ENCODE data around the gene ZSCAN22. TPM values are rescaled to one million over a fixed set of nuclear protein-coding genes. Genes with fewer than 3 reads are reported as not detected.

The ZSCAN22 gene
- total and polyA plus RNA-seq, 2 of the 13 experiments (the other 11 are each of a cell fraction or from before 2014, with no cell fraction given), result 2.5 to 3.5 TPM

DNA sequence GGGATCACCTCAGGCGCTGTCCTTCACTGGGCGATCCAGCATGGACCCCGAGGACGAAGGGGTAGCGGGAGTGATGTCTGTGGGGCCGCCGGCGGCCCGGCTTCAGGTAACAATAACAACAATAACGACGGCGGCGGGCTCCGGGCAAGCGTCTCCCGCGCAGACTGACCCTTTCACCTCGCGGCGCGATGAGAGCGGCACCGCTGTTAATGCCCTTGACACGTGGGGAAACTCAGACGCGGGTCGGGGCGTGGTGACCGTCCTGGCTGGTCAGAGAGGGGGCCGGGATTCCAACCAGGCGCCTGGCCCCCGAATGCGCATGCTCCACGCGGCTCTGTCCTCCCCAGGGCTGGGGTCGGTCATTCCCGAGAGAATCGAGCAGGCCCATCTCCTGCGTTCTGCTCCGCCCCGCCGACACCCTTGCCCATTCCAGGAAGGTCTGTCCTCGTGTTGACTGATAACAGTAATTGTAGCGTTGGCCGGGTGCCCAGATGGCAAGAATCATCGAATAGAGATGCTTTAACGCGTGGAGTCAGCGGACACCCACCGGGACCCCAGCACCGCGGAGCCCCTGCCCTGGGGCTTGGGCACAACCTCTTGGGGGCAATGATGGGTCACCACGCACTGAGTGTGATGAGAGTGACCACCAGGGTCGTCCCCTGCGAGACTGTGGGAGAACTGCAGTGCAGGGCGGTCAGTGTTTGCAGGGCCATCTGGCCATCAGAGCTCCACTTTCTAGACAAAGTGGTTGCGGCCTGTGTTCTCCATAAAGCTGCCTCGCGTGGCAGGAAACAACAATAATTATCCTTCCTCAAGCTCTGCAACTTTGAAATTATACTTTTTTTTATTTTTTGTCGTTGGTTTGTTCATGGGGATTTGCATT lies 47.5 kb upstream of the ZSCAN22 start (continued):
- TF ChIP-seq, protein P1, sequence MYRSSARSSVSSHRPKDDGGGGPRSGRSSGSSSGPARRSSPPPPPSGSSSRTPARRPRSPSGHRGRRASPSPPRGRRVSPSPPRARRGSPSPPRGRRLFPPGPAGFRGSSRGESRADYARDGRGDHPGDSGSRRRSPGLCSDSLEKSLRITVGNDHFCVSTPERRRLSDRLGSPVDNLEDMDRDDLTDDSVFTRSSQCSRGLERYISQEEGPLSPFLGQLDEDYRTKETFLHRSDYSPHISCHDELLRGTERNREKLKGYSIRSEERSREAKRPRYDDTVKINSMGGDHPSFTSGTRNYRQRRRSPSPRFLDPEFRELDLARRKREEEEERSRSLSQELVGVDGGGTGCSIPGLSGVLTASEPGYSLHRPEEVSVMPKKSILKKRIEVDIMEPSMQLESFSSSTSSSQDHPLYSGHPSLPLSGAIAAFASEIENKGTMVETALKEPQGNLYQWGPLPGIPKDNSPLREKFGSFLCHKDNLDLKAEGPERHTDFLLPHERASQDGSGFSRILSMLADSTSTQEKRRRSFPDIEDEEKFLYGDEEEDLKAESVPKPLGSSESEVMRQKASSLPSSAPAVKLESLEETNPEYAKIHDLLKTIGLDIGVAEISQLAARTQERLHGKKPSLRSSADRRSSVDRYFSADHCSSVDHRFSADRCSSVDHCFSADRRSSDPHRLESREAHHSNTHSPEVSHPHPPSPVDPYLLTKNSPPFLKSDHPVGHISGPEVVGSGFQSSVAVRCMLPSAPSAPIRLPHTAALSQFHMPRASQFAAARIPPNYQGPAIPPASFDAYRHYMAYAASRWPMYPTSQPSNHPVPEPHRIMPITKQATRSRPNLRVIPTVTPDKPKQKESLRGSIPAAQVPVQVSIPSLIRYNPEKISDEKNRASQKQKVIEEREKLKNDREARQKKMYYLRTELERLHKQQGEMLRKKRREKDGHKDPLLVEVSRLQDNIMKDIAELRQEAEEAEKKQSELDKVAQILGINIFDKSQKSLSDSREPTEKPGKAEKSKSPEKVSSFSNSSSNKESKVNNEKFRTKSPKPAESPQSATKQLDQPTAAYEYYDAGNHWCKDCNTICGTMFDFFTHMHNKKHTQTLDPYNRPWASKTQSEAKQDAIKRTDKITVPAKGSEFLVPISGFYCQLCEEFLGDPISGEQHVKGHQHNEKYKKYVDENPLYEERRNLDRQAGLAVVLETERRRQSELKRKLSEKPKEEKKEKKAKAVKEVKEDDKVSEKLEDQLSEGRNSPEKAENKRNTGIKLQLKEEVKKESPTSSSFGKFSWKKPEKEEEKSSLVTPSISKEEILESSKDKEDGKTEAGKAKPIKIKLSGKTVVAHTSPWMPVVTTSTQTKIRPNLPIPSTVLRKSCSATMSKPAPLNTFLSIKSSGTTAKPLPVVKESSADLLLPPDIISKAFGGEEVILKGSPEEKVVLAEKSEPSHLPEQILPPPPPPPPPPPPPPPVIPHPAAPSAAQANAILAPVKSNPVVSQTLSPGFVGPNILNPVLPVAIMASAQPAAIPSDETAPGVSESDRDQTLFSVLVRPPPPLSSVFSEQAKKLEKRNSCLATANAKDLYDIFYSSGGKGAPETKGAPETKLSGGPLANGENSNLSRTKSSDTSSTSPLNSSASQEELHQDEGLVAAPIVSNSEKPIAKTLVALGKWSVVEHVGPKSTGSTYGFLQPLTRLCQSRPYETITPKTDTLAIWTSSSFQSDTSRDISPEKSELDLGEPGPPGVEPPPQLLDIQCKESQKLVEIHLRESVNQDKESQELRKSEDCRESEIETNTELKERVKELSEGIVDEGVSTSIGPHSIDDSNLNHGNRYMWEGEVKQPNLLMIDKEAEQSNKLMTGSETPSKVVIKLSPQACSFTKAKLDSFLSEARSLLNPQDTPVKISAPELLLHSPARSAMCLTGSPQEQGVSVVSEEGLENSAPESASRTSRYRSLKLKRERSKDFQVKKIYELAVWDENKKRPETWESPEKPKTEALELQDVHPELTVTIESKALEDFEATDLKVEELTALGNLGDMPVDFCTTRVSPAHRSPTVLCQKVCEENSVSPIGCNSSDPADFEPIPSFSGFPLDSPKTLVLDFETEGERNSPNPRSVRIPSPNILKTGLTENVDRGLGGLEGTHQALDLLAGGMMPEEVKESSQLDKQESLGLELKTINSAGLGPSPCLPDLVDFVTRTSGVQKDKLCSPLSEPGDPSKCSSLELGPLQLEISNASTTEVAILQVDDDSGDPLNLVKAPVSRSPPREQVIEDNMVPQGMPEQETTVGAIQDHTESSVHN (CRISPR knock-in tag; IDR thresholded peaks at IDR 0.05), result no peak; the same call in 1 of the 2 replicates
- TF ChIP-seq, protein P2, sequence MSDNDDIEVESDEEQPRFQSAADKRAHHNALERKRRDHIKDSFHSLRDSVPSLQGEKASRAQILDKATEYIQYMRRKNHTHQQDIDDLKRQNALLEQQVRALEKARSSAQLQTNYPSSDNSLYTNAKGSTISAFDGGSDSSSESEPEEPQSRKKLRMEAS (IDR thresholded peaks at IDR 0.05), result peak; percentile 49; the same call in 1 of the 2 replicates
- TF ChIP-seq TBX2 (CRISPR knock-in tag; IDR thresholded peaks at IDR 0.05; ENCODE audit: borderline replicate concordance) (peak; percentile 45; the same call in 1 of the 2 replicates), GABPB1 (CRISPR knock-in tag; IDR thresholded peaks at IDR 0.05) (peak; percentile 45; the same call in 1 of the 2 replicates), MYC (CRISPR knock-in tag; IDR thresholded peaks at IDR 0.05; ENCODE audit: borderline replicate concordance) (peak; percentile 78), ZZZ3 (CRISPR knock-in tag; IDR thresholded peaks at IDR 0.05; ENCODE audit: borderline replicate concordance) (no peak), ZKSCAN5 (CRISPR knock-in tag; IDR thresholded peaks at IDR 0.05) (no peak), TAF1 (CRISPR knock-in tag; IDR thresholded peaks at IDR 0.05) (no peak), ZC3H4 (CRISPR knock-in tag; IDR thresholded peaks at IDR 0.05; ENCODE audit: borderline replicate concordance) (peak; percentile 50; the same call in 1 of the 2 replicates), ZNF547 (CRISPR knock-in tag; IDR thresholded peaks at IDR 0.05) (peak; percentile 77), ZBTB7B (CRISPR knock-in tag; IDR thresholded peaks at IDR 0.05) (0 out of 2 replicates have a peak, but pooled peaks have one; percentile 32), CCDC6 (CRISPR knock-in tag; IDR thresholded peaks at IDR 0.05) (no peak), BRCA1 (CRISPR knock-in tag; IDR thresholded peaks at IDR 0.05) (0 out of 2 replicates have a peak, but pooled peaks have one; percentile 59), ZNF280D (CRISPR knock-in tag; IDR thresholded peaks at IDR 0.05) (peak; percentile 75), ZNF629 (CRISPR knock-in tag; conservative IDR thresholded peaks at IDR 0.05) (0 out of 2 replicates have a peak, but pooled peaks have one; percentile 7)
- TF ChIP-seq, protein P3, sequence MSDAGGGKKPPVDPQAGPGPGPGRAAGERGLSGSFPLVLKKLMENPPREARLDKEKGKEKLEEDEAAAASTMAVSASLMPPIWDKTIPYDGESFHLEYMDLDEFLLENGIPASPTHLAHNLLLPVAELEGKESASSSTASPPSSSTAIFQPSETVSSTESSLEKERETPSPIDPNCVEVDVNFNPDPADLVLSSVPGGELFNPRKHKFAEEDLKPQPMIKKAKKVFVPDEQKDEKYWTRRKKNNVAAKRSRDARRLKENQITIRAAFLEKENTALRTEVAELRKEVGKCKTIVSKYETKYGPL (CRISPR knock-in tag; IDR thresholded peaks at IDR 0.05), result no peak
